Muscle of leg (tissue), 11 donors: ENCODE measurements around the gene TRIM69. TPM values are rescaled to one million over a fixed set of nuclear protein-coding genes. Genes with fewer than 3 reads are reported as not detected.
A peak's percentile ranks its signal among the peaks of the same experiment; 100 is the strongest.

Source experiments
- DNase-seq: peaks from one replicate; pipeline ENCODE4 v3.0.0; 2013
- H3K27ac ChIP-seq: one replicate; pipeline ENCODE4 v1.5.1; 2013; ENCODE audit warnings: mild to moderate bottlenecking, low read length, control low read depth
- H3K27me3 ChIP-seq: one replicate; pipeline ENCODE4 v1.6.1; 2013; ENCODE audit warnings: low read length; ENCODE audit not compliant: control insufficient read depth, insufficient read depth
- H3K36me3 ChIP-seq: one replicate; pipeline ENCODE4 v1.6.1; 2013; ENCODE audit warnings: low read length; ENCODE audit not compliant: control insufficient read depth, insufficient read depth
- H3K4me1 ChIP-seq: one replicate; pipeline ENCODE4 v1.6.1; 2013; ENCODE audit warnings: low read length; ENCODE audit not compliant: control insufficient read depth, insufficient read depth
- H3K4me3 ChIP-seq: one replicate; pipeline ENCODE4 v1.5.1; 2013; ENCODE audit warnings: low read length, control low read depth
- H3K9me3 ChIP-seq: replicated peaks from 2 replicates; pipeline ENCODE4 v1.6.1; 2013; ENCODE audit warnings: low read depth, low read length; ENCODE audit not compliant: control insufficient read depth
- WGBS: methylation state at CpG from one replicate; pipeline ENCODE4 v1.1.5; 2013; ENCODE audit warnings: missing lambda C conversion rate; ENCODE audit not compliant: insufficient coverage; 5-methylcytosine and 5-hydroxymethylcytosine counted together
- polyA plus RNA-seq, 8 donors: library from polyadenylated mRNA; unstranded; fragments of 120-200 nt; gene quantifications; one replicate each; pipeline versions ENCODE4 v1.2.1 to v1.2.3, GENCODE V29; 2013; ENCODE audit warnings: inconsistent platforms in 1 of 8, low replicate concordance in 1 of 8; ENCODE audit not compliant: insufficient read length in 8 of 8, insufficient read depth in 1 of 8
- total RNA-seq: library from RNA; stranded (reverse); fragments of 120-200 nt; gene quantifications from one replicate; pipeline ENCODE4 v1.2.4, GENCODE V29; 2013

Gene TRIM69
- total and polyA plus RNA-seq, 9 donors: 14.6 to 28.2 (median 22.6) TPM

DNA sequence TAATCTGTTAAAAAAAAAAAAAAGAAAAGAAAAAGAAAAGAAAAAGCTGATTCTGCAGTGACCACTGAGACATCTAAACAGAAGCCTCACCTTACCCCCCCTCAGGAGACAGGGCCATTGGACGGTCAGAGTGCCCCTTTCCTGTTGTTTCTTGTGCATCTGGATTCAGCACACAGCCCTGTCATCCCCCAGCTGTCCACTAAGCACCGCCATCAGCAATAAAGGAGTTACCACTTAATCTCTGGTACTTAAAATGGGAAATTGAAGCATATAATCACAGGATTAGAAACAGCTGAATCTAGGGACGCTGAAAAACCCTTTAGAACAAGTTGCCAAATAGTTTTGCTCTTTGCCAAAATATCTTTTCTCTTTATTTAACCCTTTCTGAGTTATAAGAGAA, 62.5 kb downstream of the TRIM69 start:
- Histone ChIP-seq H3K36me3 (no peaks in the 10 kb centered on the region), H3K27ac (no peak overlapping the region), H3K4me3 (no peak overlapping the region), H3K27me3 (no peaks in the 10 kb centered on the region), H3K4me1 (peaks cover 6% of the 10 kb centered on the region), H3K9me3 (no peaks in the 10 kb centered on the region)
- peak; percentile 47 for DNase-seq
- no CpG with 5 or more reads among the region's 3 CpGs for WGBS

DNA sequence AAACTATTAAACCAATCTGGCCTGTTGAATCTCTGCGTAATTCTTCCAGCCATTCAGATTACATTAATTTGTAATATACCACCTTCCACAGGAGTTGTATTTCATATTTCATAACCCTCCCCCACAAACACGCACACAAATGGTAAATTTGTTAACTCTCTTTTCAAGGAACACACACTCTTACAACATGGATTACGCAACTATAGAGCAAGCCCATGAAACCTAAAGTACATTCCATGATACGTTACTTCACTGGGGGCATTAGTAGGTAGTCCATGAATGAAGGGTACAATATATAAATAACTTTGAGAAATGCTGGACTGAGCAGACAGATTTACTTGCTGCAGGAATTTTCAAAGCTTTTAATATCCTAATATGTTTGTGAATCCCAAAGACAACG, 65.0 kb downstream of the TRIM69 start:
- no peak overlapping the region for H3K27ac ChIP-seq
- peaks cover 6% of the 10 kb centered on the region for H3K4me1 ChIP-seq
- no peak overlapping the region for H3K4me3 ChIP-seq
- WGBS: 78% methylated on average over 2 of the region's 5 CpGs
- no peaks in the 10 kb centered on the region for H3K36me3 ChIP-seq
- no peak for DNase-seq
- H3K9me3 ChIP-seq: no peaks in the 10 kb centered on the region
- no peaks in the 10 kb centered on the region for H3K27me3 ChIP-seq

DNA sequence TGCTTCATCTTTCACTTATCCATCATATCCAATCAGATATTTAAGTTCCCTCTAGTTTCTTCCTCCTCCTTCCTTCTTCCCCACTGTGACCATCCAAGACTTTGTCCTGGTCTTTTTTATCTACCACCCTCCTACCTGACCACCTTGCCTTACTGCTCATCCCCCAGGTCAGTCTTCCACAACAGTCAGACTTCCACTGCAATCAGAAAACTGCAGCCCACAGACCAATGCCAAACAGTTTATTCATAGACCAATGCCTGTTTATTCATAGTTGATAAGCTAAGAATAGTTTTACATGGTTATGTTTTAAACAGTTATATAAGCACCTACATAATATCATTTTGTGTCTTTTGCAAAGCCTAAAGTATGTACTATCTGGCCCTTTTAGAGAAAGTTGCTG, 65.5 kb downstream of the TRIM69 start:
- Histone ChIP-seq H3K4me1 (peaks cover 6% of the 10 kb centered on the region), H3K27me3 (no peaks in the 10 kb centered on the region), H3K36me3 (no peaks in the 10 kb centered on the region), H3K27ac (no peak overlapping the region), H3K4me3 (no peak overlapping the region), H3K9me3 (no peaks in the 10 kb centered on the region)
- no peak for DNase-seq

DNA sequence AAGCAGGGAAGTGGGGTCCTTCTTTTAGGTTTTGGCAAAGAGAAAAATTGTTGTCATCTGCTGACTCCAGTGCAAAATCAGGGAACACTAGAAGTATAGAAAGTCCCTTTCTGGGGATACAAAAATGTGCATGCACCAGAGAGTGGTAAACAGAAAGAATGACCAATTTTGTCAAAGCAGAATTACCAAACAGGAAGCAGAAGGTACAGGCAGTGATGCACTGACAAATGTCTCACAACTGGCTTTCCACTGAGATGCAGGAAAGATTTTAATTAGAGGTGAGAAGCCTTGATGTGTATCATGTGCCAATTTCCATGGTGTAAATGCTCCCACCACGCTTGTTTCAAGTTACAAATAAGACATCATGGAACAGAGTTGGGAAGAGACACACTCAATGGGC, 66.0 kb downstream of the TRIM69 start:
- Histone ChIP-seq H3K9me3 (no peaks in the 10 kb centered on the region), H3K27me3 (no peaks in the 10 kb centered on the region), H3K4me1 (peaks cover 6% of the 10 kb centered on the region), H3K27ac (no peak overlapping the region), H3K36me3 (no peaks in the 10 kb centered on the region), H3K4me3 (no peak overlapping the region)
- WGBS: no CpG with 5 or more reads among the region's 1 CpG
- no peak for DNase-seq

DNA sequence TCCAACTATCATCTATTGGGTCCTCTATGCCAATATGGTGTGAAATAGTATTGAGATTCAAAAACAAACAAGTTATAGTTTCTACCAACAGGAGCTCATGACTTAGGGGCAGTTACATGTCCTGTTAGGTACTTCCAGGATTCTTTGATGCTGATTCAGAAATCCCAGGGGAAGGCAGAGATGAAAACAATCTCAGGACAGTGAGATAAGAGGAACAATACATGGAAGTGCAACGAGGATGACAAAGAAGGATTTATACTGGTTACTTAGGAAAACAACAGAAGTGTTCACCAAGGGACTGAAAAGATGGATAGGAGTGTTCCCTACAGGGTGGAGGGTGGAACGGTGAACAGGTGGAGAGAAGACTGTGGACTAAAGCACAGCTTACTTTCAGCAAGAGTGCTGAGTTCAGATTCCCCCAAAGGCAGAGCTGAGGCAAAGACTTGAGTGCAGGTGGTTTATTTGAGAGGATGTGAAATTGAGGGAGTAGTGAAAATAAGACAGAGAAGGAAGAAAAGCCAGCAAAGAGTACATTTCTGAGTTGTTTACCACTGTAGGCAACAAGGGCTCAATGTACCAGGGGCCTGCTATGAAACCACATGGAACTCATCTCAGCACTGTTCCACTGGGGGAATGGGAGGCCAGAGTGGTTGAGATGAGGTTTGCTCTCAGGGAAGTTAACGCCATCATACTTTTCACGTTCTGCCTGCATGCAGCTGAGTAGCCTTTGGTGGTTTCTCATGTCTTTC, 68.1 kb downstream of the TRIM69 start:
- H3K4me3 ChIP-seq: no peak overlapping the region
- WGBS: 63% methylated on average over 2 of the region's 4 CpGs
- H3K27ac ChIP-seq: no peak overlapping the region
- peaks cover 1% of the 10 kb centered on the region for H3K4me1 ChIP-seq
- no peaks in the 10 kb centered on the region for H3K36me3 ChIP-seq
- DNase-seq: no peak
- no peaks in the 10 kb centered on the region for H3K27me3 ChIP-seq
- no peaks in the 10 kb centered on the region for H3K9me3 ChIP-seq

DNA sequence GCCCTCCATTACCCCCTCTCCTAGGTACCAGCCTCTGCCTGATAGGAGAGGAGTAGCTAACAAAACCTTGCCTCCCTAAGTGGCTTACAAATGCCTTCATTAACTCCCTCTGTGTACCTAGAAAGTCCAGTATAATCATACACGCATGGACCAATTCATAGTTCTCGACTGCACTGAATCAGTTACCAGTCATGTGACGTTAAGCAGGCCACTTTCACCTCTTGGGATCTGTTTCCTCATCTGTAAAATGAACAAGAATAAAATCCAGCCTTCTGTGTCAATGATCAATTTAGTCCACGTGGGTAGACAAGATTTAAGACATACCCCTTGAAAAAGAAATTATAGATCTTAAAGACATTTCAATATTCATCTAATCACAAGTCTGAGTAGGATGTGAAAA, 72.2 kb downstream of the TRIM69 start:
- DNase-seq: no peak
- Histone ChIP-seq H3K27me3 (peaks cover 2% of the 10 kb centered on the region), H3K36me3 (no peaks in the 10 kb centered on the region), H3K4me3 (no peak overlapping the region), H3K4me1 (no peaks in the 10 kb centered on the region), H3K27ac (no peak overlapping the region), H3K9me3 (no peaks in the 10 kb centered on the region)
- 71% methylated on average over 3 of the region's 4 CpGs for WGBS

DNA sequence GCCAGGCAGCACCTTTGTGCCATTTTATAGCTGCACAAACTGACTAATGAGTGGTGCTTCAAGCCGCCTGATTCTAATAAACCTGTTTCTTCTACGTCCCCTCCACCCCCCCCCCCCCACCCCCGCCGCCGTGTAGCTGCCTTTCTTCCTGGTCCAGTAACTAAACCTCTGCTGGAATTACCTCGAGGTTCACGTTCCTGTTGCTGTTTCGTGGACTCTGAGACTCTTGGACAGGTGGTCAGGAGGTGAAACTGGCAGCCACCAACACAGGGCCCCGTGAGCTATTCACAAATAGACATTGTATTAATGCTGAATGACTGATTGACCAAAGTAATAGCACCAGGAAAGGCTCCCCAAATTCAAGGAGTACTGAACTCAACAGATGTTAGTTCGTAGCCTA, 73.9 kb downstream of the TRIM69 start:
- WGBS: 75% methylated on average over 2 of the region's 10 CpGs
- Histone ChIP-seq H3K4me1 (no peaks in the 10 kb centered on the region), H3K9me3 (no peaks in the 10 kb centered on the region), H3K27ac (no peak overlapping the region), H3K4me3 (no peak overlapping the region), H3K27me3 (peaks cover 2% of the 10 kb centered on the region), H3K36me3 (no peaks in the 10 kb centered on the region)
- DNase-seq: no peak

DNA sequence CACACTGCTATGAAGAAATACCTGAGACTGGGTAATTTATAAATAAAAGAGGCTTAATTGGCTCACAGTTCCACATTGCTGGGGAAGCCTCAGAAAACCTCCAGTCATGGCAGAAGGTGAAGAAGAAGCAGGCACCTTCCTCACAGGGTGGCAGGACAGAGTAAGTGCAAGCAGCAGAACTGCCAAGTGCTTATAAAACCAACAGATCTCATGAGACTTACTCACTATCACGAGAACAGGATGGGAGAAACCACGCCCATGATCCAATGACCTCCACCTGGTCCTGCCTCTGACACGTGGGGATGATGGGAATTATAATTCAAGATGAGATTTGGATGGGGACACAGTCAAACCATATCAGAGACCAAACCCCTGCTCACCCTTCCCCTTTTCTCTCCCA, 75.0 kb downstream of the TRIM69 start:
- no CpG with 5 or more reads among the region's 3 CpGs for WGBS
- H3K27me3 ChIP-seq: peaks cover 2% of the 10 kb centered on the region

DNA sequence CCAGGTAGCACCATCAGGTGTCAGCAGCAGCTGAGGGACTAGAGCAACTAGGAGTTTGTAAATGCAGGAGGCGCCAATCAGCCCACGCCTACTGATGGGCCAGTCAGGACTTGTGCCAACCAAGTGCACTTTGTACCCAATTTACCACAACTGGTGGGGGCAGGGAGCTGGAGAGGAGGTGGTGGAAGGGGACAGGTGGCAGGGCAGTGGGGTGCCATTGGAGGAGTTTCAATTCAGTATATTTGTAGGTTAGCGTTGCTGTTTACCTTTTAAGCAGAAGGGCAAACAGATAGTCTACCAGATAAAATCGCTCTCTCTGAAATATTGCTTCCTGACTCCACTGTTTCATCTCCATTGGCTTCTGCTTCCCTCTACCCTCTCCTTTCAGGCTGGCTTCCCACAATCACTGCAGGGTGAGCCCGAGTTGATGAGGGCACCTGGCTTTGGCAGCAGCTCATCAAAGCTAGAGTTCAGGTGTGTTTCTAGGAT, 75.7 kb downstream of the TRIM69 start:
- H3K4me1 ChIP-seq: no peaks in the 10 kb centered on the region
- 80% methylated on average over 2 of the region's 5 CpGs for WGBS
- no peak overlapping the region for H3K27ac ChIP-seq
- no peak for DNase-seq
- H3K36me3 ChIP-seq: no peaks in the 10 kb centered on the region
- no peaks in the 10 kb centered on the region for H3K9me3 ChIP-seq
- peaks cover 2% of the 10 kb centered on the region for H3K27me3 ChIP-seq
- no peak overlapping the region for H3K4me3 ChIP-seq

More for the DNA sequence above, 75.0 kb downstream of the TRIM69 start:
- DNase-seq: no peak
- H3K4me3 ChIP-seq: no peak overlapping the region
- no peak overlapping the region for H3K27ac ChIP-seq
- H3K4me1 ChIP-seq: no peaks in the 10 kb centered on the region
- H3K36me3 ChIP-seq: no peaks in the 10 kb centered on the region
- no peaks in the 10 kb centered on the region for H3K9me3 ChIP-seq

DNA sequence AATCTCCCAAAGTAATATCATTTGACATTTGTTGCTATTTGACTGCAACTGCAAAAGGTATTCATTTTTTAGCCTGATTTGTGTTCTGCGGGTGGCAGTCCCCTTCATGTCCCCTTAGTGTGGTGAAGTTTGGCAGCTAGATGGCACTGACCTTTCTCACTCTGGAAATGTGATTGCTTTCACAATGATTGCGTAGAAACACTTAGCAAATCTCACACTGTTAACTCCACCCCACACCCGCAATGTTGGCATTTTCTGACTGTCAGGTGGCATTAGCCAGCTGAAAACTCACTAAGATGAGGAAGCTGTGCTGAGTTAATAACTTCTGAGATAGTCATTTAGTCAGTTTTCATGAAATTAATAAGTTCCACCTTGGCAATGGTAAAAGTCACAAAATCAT, 76.9 kb downstream of the TRIM69 start:
- no peaks in the 10 kb centered on the region for H3K9me3 ChIP-seq
- WGBS: 80% methylated on average over 1 of the region's 3 CpGs
- no peaks in the 10 kb centered on the region for H3K36me3 ChIP-seq
- H3K27ac ChIP-seq: no peak overlapping the region
- peaks cover 2% of the 10 kb centered on the region for H3K27me3 ChIP-seq
- H3K4me1 ChIP-seq: no peaks in the 10 kb centered on the region
- no peak for DNase-seq
- no peak overlapping the region for H3K4me3 ChIP-seq
